Kidney epithelial cell (primary cell): ENCODE data around the gene PHF21A. TPM values are rescaled to one million over a fixed set of nuclear protein-coding genes. Genes with fewer than 3 reads are reported as not detected.

Experiments
- DNase-seq: peaks from one replicate; pipeline ENCODE4 v3.0.0-alpha.2; 2010; ENCODE audit warnings: low read depth
- H3K27me3 ChIP-seq: 2 replicates; pipeline ENCODE4 v1.6.0; 2011; ENCODE audit warnings: low read length; ENCODE audit not compliant: control insufficient read depth, insufficient read depth
- H3K36me3 ChIP-seq: 2 replicates; pipeline ENCODE4 v1.5.1; 2011; ENCODE audit warnings: low read length; ENCODE audit not compliant: control insufficient read depth, insufficient read depth
- H3K4me3 ChIP-seq: 2 replicates; pipeline ENCODE4 v1.5.1; 2011; ENCODE audit warnings: low read depth, mild to moderate bottlenecking, control low read depth, low read length
- CTCF ChIP-seq: IDR thresholded peaks from 2 replicates; pipeline ENCODE4 v1.5.1; 2011; ENCODE audit warnings: mild to moderate bottlenecking, moderate library complexity, low read length, control low read depth, inconsistent platforms; ENCODE audit not compliant: insufficient read depth, poor library complexity, severe bottlenecking
- total RNA-seq: library from RNA; depleted of rRNA; stranded (reverse); fragments of >200 nt; gene quantifications from 2 replicates; pipeline ENCODE4 v1.2.3, GENCODE V29; 2015

PHF21A gene
- total RNA-seq, 1 donor from 2014 or later = 11.8 TPM

GRCh38 chr11:46105926-46106325 is 15.3 kb downstream of the PHF21A start:
- Histone ChIP-seq H3K36me3 (no peaks in the 10 kb centered on the region), H3K27me3 (no peaks in the 10 kb centered on the region), H3K4me3 (no peak overlapping the region)
- DNase-seq = no peak
- TF ChIP-seq CTCF = no peak

GRCh38 chr11:46105134-46105628 is 16.1 kb downstream of the PHF21A start:
- no peak for DNase-seq
- TF ChIP-seq CTCF = no peak
- no peaks in the 10 kb centered on the region for H3K27me3 ChIP-seq
- H3K4me3 ChIP-seq = no peak overlapping the region
- no peaks in the 10 kb centered on the region for H3K36me3 ChIP-seq

- no peak for DNase-seq
- no peak for TF ChIP-seq CTCF
- H3K36me3 ChIP-seq = no peaks in the 10 kb centered on the region
Measured at GRCh38 chr11:46102843-46103242, 18.4 kb downstream of the PHF21A start.

DNA sequence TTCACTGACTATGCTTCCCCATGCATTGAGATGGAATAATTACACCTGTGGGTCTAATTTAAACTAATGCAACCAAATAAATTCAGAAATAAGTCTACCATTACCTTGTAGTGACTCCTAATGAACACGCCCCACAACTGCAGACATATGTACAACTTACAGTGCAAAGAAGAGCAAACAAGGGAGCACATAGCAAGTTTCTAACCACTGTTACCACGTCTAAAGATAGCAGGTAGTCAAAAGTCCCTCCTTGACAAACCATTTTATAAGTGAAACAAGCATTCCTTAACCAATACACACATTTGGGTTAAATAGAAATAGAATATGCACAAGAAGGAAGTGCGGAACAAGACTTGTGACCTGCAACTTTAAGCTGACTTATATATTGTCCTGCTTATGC is 20.6 kb downstream of the PHF21A start:
- Histone ChIP-seq H3K27me3 (no peaks in the 10 kb centered on the region), H3K36me3 (no peaks in the 10 kb centered on the region), H3K4me3 (no peak overlapping the region)
- TF ChIP-seq CTCF = no peak
- no peak for DNase-seq

More at GRCh38 chr11:46102843-46103242, 18.4 kb downstream of the PHF21A start:
- Histone ChIP-seq H3K27me3 (no peaks in the 10 kb centered on the region), H3K4me3 (no peak overlapping the region)

DNA sequence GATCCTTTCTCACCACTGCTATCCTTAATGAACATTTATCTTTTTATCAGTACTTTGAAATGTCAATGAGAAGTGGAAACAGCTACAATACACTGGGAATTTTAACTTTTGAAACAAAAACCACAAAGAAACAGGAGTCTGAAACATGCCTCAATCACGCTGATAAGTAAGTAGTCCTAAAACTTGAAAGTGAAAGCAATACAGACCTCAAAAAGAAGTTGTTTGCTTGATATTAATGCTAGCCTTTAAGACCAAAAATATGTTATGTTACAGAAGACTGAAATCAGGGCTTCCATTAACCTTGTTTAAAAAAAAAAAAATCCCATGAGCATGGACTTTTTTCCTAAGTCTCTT is 21.3 kb downstream of the PHF21A start:
- Histone ChIP-seq H3K27me3 (no peaks in the 10 kb centered on the region), H3K4me3 (no peak overlapping the region), H3K36me3 (no peaks in the 10 kb centered on the region)
- DNase-seq = no peak
- no peak for TF ChIP-seq CTCF

DNA sequence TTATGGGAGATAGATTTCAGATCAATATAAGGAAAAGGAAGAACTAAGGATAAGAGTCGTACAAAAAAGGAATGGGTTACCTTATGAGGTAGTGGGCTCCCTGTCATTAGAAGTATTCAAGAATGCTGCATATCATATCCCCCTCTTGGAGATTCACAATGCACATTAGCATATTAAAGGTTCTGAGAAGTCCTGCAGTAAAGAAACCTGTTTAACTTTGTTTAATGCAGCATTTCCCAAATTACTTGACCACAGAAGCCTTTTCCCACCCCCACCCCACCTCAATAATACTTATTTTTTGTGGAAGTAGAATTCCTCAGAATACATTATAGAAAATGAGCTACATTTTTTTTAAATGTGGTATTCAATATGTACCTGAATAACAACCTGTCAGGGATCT is 30.9 kb downstream of the PHF21A start:
- TF ChIP-seq CTCF = no peak
- no peak for DNase-seq
- no peaks in the 10 kb centered on the region for H3K27me3 ChIP-seq
- H3K4me3 ChIP-seq = no peak overlapping the region
- no peaks in the 10 kb centered on the region for H3K36me3 ChIP-seq
